LNCAP (cell line): ENCODE data around the gene LRFN5.

Source experiments
- CTCF ChIP-seq: fragments of 450-650 bp; IDR thresholded peaks from 2 replicates; pipeline ENCODE4 v1.5.1; 2017; ENCODE audit warnings: mild to moderate bottlenecking

Gene LRFN5

GRCh38 chr14:41623736-41624135 lies 17.1 kb downstream of the LRFN5 start:
- TF ChIP-seq CTCF = no peak

GRCh38 chr14:41629876-41630275 lies 23.2 kb downstream of the LRFN5 start:
- TF ChIP-seq CTCF = no peak

- TF ChIP-seq CTCF = no peak
These were observed 27.6 kb downstream of the LRFN5 start for GRCh38 chr14:41634286-41634685.

- TF ChIP-seq CTCF = no peak
These were observed 30.1 kb downstream of the LRFN5 start for GRCh38 chr14:41636492-41637392.

GRCh38 chr14:41641690-41642089 lies 35.0 kb downstream of the LRFN5 start:
- no peak for TF ChIP-seq CTCF

GRCh38 chr14:41642367-41642766 lies 35.7 kb downstream of the LRFN5 start:
- no peak for TF ChIP-seq CTCF

- no peak for TF ChIP-seq CTCF
These were observed 36.1 kb downstream of the LRFN5 start for GRCh38 chr14:41642789-41643188.

- no peak for TF ChIP-seq CTCF
These were observed 37.9 kb downstream of the LRFN5 start for GRCh38 chr14:41644606-41645005.
